Neural cell (in vitro differentiated cells): ENCODE measurements around the gene NEK5. TPM values are rescaled to one million over a fixed set of nuclear protein-coding genes. Genes with fewer than 3 reads are reported as not detected.

Experiments
- H2AFZ ChIP-seq: fragments of 200-600, 300-800 bp; sonication (generic), shearing (Covaris generic); 2 replicates; pipeline ENCODE4 v1.6.0; 2014; ENCODE audit warnings: low read depth, mild to moderate bottlenecking, antibody characterized with exemption, low read length, moderate library complexity
- H3F3A ChIP-seq: fragments of 200-600 bp; shearing (Covaris generic); 2 replicates; pipeline ENCODE4 v1.6.1; 2016; ENCODE audit warnings: mild to moderate bottlenecking, moderate library complexity, mixed read lengths, antibody characterized with exemption, low read length; ENCODE audit not compliant: insufficient read depth, poor library complexity, severe bottlenecking
- H3K27ac ChIP-seq: fragments of 200-600, 300-800 bp; sonication (generic), shearing (Covaris generic); 2 replicates; pipeline ENCODE4 v1.5.1; 2014; ENCODE audit warnings: mild to moderate bottlenecking, low read length, moderate library complexity
- H3K27me3 ChIP-seq: fragments of 300-800, 200-600 bp; sonication (generic), shearing (Covaris generic); 2 replicates; pipeline ENCODE4 v1.6.0; 2014; ENCODE audit warnings: mild to moderate bottlenecking, low read depth, low read length, moderate library complexity; ENCODE audit not compliant: insufficient read depth
- H3K36me3 ChIP-seq: fragments of 300-800, 200-600 bp; sonication (generic), shearing (Covaris generic); 2 replicates; pipeline ENCODE4 v1.5.1; 2014; ENCODE audit warnings: mild to moderate bottlenecking, antibody characterized with exemption, low read length, moderate library complexity; ENCODE audit not compliant: insufficient read depth
- H3K4me2 ChIP-seq: fragments of 300-800, 200-600 bp; sonication (generic), shearing (Covaris generic); 2 replicates; pipeline ENCODE4 v1.6.0; 2014; ENCODE audit warnings: mild to moderate bottlenecking, low read length
- H3K4me3 ChIP-seq: fragments of 300-800, 200-600 bp; sonication (generic), shearing (Covaris generic); 2 replicates; pipeline ENCODE4 v1.5.1; 2014; ENCODE audit warnings: mild to moderate bottlenecking, low read length, moderate library complexity
- H3K79me2 ChIP-seq: fragments of 200-600 bp; shearing (Covaris generic); replicated peaks from 2 replicates; pipeline ENCODE4 v1.6.0; 2014; ENCODE audit warnings: mild to moderate bottlenecking, low read length, moderate library complexity; ENCODE audit not compliant: insufficient read depth
- H3K9ac ChIP-seq: fragments of 300-800, 200-600 bp; sonication (generic), shearing (Covaris generic); 2 replicates; pipeline ENCODE4 v1.6.1; 2016; ENCODE audit warnings: mild to moderate bottlenecking, low read length, mixed read lengths
- H3K9me2 ChIP-seq: fragments of 200-600 bp; shearing (Covaris generic); 2 replicates; pipeline ENCODE4 v1.6.1; 2016; ENCODE audit warnings: mild to moderate bottlenecking, low read length, mixed read lengths; ENCODE audit not compliant: insufficient read depth
- H3K9me3 ChIP-seq: fragments of 200-600, 300-800 bp; sonication (generic), shearing (Covaris generic); 2 replicates; pipeline ENCODE4 v1.6.1; 2016; ENCODE audit warnings: mild to moderate bottlenecking, mixed run types, low read length, moderate library complexity, mixed read lengths
- H4K20me1 ChIP-seq: fragments of 200-600 bp; shearing (Covaris generic); 2 replicates; pipeline ENCODE4 v1.6.1; 2016; ENCODE audit warnings: mild to moderate bottlenecking, mixed run types; ENCODE audit not compliant: insufficient read depth
- EP300 ChIP-seq: fragments of 450-650 bp; conservative IDR thresholded peaks from 2 replicates; pipeline ENCODE4 v1.6.1; 2014; ENCODE audit warnings: antibody characterized with exemption, mild to moderate bottlenecking, moderate library complexity; ENCODE audit not compliant: poor library complexity, severe bottlenecking
- EZH2 ChIP-seq: fragments of 200-600, 300-800 bp; shearing (Covaris generic), sonication (generic); IDR thresholded peaks from 2 replicates; pipeline ENCODE4 v1.6.1; 2014; ENCODE audit warnings: antibody characterized with exemption, low read length, borderline replicate concordance, mild to moderate bottlenecking; ENCODE audit not compliant: insufficient read depth, poor library complexity, severe bottlenecking
- MXI1 ChIP-seq: fragments of 450-650 bp; conservative IDR thresholded peaks from 2 replicates; pipeline ENCODE4 v1.6.1; 2014; ENCODE audit warnings: antibody characterized with exemption, mild to moderate bottlenecking; ENCODE audit not compliant: poor library complexity, severe bottlenecking
- POLR2AphosphoS5 ChIP-seq: IDR thresholded peaks from 2 replicates; pipeline ENCODE4 v1.6.1; 2012
- RAD21 ChIP-seq: fragments of 450-650 bp; conservative IDR thresholded peaks from 2 replicates; pipeline ENCODE4 v1.6.1; 2014; ENCODE audit warnings: antibody characterized with exemption, mild to moderate bottlenecking, moderate library complexity
- REST ChIP-seq: IDR thresholded peaks from 2 replicates; pipeline ENCODE4 v1.6.1; 2012; ENCODE audit warnings: borderline replicate concordance
- SMC3 ChIP-seq: fragments of 450-650 bp; conservative IDR thresholded peaks from 2 replicates; pipeline ENCODE4 v1.6.1; 2014; ENCODE audit warnings: antibody characterized with exemption, mild to moderate bottlenecking, moderate library complexity; ENCODE audit not compliant: poor library complexity
- TAF1 ChIP-seq: IDR thresholded peaks from 2 replicates; pipeline ENCODE4 v1.6.1; 2012; ENCODE audit warnings: low read depth
- polyA plus RNA-seq: library from polyadenylated mRNA; depleted of rRNA; stranded (reverse); fragments of >200 nt; gene quantifications from 2 replicates; pipeline ENCODE4 v1.2.3, GENCODE V29; 2014
- TF ChIP-seq, protein P1 (sequence below): fragments of 450-650 bp; IDR thresholded peaks from 2 replicates; pipeline ENCODE4 v1.5.1; 2014; ENCODE audit warnings: antibody characterized with exemption, mild to moderate bottlenecking, moderate library complexity; ENCODE audit not compliant: poor library complexity, severe bottlenecking

The NEK5 gene
- polyA plus RNA-seq, 1 donor from 2014 or later: 0.43 TPM

- Histone ChIP-seq H4K20me1 (no peaks in the 10 kb centered on the region), H3K4me3 (no peak overlapping the region), H2AFZ (no peak overlapping the region), H3K4me2 (no peak overlapping the region), H3K36me3 (no peaks in the 10 kb centered on the region), H3K9me3 (no peaks in the 10 kb centered on the region), H3K27ac (no peak overlapping the region), H3K9ac (no peak overlapping the region), H3K79me2 (no peaks in the 10 kb centered on the region), H3K27me3 (no peaks in the 10 kb centered on the region), H3K9me2 (no peaks in the 10 kb centered on the region), H3F3A (no peaks in the 10 kb centered on the region)
- TF ChIP-seq RAD21: no peak
- no peak for TF ChIP-seq EP300
- TF ChIP-seq EZH2: no peak
- no peak for TF ChIP-seq POLR2AphosphoS5
- TF ChIP-seq MXI1: no peak
- TF ChIP-seq, protein P1, sequence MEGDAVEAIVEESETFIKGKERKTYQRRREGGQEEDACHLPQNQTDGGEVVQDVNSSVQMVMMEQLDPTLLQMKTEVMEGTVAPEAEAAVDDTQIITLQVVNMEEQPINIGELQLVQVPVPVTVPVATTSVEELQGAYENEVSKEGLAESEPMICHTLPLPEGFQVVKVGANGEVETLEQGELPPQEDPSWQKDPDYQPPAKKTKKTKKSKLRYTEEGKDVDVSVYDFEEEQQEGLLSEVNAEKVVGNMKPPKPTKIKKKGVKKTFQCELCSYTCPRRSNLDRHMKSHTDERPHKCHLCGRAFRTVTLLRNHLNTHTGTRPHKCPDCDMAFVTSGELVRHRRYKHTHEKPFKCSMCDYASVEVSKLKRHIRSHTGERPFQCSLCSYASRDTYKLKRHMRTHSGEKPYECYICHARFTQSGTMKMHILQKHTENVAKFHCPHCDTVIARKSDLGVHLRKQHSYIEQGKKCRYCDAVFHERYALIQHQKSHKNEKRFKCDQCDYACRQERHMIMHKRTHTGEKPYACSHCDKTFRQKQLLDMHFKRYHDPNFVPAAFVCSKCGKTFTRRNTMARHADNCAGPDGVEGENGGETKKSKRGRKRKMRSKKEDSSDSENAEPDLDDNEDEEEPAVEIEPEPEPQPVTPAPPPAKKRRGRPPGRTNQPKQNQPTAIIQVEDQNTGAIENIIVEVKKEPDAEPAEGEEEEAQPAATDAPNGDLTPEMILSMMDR: no peak
- TF ChIP-seq SMC3: no peak
- no peak for TF ChIP-seq REST
- no peak for TF ChIP-seq TAF1
Measured at GRCh38 chr13:52092087-52092486, 36.8 kb downstream of the NEK5 start.

DNA sequence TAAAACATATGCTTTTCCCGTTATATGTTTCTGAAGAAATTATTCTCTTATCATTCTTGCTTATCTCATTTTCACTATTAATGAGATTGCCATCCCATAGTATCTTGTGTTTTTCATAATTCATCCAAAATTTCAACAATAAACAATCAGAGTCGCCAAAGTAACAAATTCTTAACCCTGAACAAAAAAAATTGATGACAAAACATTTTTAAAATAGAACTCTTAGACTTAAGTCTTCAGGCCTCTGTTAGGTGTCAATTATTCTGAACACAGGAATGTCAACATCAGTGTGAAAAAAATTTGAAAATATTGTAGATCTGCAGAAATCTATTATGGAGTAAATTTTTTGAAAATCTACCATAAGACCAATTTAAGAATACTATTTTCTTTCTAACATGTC is 37.4 kb downstream of the NEK5 start:
- Histone ChIP-seq H4K20me1 (no peaks in the 10 kb centered on the region), H3K27me3 (no peaks in the 10 kb centered on the region), H3K79me2 (no peaks in the 10 kb centered on the region), H3K9me2 (no peaks in the 10 kb centered on the region), H3K4me3 (no peak overlapping the region), H2AFZ (no peak overlapping the region), H3K9me3 (no peaks in the 10 kb centered on the region), H3F3A (no peaks in the 10 kb centered on the region), H3K4me2 (no peak overlapping the region), H3K27ac (no peak overlapping the region), H3K9ac (no peak overlapping the region), H3K36me3 (no peaks in the 10 kb centered on the region)
- TF ChIP-seq EP300: no peak
- TF ChIP-seq EZH2: no peak
- no peak for TF ChIP-seq MXI1
- no peak for TF ChIP-seq TAF1
- no peak for TF ChIP-seq POLR2AphosphoS5
- TF ChIP-seq REST: no peak
- TF ChIP-seq, protein P1: no peak
- TF ChIP-seq SMC3: no peak
- TF ChIP-seq RAD21: no peak
